Skin of body (tissue), 2 donors: Measurements from ENCODE around the gene SMG6. TPM values are rescaled to one million over a fixed set of nuclear protein-coding genes. Genes with fewer than 3 reads are reported as not detected.

Source experiments
- DNase-seq: peaks from one replicate; lab custom pipeline; 2025; lab: John Stamatoyannopoulos, UW
- total RNA-seq: library from RNA; depleted of rRNA; stranded (reverse); fragments of >200 nt; gene quantifications from one replicate; pipeline ENCODE4 v1.2.3, GENCODE V29; 2014

SMG6 gene
- total RNA-seq, 1 donor from 2014 or later, result 21.1 TPM

DNA sequence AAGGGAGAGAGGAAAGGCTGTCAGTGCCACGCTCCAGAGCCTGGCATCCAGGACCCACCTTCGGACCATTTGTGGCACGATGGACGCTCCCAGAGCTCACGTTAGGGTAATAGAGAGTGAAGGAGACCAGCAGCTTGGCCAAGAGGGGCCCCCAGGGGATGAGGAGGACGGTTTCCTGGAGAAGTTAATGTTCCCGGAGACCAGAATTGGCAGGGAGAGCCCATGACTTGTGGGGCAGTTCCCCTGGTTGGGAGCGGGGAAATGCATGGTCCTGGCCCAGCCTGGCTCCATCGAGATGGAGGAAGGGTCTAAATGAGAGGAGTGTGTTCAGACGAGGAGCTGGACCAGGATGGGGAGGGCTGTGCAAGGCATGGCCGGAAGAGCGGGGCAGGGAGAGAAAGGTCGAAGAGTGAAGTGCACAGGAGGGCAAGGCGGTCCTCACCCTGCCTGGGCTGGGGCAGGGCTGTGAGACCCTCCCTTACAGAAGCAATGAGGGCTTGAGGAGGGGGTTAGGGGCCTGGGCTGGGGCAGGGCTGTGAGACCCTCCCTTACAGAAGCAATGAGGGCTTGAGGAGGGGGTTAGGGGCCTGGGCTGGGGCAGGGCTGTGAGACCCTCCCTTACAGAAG, 251.5 kb downstream of the SMG6 start:
- DNase-seq, result no peak

DNA sequence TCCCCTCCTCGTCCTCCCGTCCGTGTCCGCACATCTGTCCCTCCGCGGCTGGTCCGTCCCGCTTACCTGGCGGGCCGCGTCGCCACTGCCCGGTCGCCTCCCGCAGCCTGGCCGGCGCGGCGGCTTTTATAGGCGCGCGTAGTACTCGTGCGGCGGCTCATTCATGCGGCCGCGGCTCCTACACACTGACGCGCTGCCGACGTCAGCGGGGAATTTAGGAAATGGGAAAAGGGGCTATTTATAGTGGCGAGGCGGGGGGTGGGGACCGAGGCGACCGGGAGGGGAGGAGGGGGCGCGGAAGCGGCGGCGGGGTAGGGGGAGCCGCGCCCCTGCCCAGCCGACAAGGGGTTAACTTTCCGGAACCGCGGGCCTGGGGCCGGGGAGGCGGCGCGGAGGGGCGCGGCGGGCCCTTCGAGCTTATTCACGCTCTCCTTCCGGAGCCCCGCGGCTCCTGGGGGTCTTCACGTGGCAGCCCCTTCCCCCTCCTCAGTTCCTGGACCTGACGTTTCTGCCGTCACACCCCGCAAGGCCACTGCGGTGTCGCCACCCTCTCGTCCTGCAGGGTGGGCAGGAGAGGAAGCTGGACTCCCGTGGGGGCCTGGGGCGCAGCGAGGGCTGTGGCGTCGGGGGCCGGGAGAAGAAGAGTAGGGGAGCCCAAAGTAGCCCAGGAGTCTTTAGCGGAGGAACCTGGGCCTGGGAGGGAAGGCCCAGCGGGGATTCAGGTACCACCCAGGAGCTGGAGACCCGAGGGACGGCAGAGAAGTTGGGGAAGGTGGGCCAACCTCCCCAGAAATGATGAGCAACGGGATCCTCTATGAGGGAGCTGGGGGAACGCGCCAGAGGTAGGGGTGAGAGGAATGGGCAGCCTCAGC, 252.3 kb downstream of the SMG6 start:
- peak; percentile 28 for DNase-seq

DNA sequence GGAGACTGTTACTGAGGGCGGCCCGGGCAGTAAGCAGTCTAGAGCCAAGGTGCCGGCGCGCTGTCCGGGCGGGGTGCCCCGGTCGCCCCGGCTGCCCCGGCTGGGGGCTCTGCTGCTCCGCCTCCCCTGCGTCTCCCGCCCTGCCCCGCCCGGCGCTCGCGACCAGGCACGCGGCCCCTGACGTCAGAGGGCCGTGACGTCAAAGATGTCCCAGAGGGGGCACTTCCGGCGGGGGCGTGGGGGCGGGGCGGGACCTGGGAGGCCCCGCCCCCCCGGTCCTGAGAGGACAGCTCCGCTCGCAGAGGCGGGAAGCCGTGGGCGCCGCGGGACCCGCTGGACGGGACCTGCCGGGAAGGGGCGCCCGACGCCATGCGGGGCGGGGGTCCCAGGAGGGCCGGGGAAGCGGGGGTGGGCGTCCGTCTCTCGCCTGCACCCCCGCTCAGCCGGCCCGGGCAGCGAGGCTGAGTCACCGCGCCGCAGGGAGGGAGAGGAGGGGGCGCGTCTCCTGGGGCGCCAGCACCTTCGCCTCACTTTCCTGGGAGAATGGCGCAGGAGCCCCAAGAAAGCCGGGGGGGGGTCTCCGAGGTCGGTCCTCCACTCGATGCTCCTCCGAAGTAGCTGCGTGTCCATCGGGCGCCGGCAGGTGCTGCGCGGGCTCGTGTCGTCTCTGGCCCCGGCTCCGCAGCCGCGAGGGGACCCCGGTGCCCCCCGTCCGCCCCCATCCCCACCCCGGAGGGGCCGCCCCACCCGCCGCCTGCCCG, 253.1 kb downstream of the SMG6 start:
- DNase-seq, result peak; percentile 35

DNA sequence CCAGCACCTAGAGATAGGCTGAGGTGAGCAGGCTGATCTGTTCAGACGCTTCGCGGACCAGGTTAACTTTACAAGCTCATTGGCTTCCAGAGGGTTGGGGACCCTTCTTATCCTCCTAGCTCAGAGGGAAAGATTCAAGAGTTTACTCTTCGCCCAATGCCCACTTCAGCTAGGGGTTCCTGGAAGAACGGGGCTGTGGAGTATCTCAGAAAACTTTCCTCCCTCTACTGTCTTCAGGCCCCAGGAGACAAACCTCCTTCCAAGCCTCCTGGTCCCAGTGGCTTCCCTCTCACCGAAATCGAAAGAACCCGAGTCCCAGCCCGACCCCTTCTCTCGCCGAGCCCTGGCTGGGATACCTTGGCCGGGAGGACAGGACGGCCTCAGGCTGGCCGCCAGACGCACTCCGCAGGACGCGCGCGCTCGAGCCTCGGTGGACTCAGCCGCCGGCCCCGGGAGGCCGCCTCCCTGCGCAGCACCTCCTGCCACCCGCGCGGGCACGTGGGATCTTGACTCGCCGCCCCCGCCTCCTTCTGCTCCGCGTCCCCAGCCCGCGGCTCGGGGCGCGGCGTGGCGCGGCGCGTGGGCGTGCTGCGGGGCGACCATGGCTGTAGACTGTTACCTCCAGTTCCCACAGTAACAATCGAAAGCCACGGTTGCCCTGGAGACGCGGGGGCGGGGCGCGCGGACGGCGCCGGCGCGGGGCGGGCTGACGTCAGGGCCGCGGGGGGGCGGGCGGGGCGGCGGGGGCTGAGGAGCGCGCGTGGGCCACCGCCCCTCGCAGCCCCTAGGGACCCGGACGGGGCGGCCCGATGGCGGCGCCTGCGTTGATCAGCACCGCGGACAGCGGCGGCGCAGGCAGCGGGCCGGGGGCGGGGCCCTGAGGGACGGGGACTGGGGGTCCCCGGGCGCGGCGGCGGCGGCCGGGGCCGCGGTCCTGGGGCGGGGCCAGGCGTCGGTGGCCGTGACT, 254.0 kb downstream of the SMG6 start:
- DNase-seq, result peak; percentile 76

DNA sequence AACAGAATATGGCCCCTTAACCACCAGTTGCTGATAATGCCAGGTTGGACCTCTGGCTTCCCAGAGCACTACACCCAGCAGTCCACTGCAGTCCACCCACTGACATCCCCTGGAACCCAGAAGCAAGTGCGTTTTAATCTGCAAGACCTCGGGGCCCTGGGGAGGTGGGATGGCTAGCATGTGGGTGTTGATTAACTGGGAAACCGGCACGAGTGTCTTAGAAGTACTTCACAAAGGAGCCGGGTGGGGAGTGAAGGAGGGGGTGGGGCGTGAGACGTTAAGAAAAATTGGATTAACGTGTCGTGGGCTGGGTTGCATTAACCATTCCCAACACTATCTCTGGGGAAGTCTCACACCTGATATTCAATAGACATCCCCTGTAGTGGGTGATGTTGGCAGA, 254.8 kb downstream of the SMG6 start:
- DNase-seq, result no peak

DNA sequence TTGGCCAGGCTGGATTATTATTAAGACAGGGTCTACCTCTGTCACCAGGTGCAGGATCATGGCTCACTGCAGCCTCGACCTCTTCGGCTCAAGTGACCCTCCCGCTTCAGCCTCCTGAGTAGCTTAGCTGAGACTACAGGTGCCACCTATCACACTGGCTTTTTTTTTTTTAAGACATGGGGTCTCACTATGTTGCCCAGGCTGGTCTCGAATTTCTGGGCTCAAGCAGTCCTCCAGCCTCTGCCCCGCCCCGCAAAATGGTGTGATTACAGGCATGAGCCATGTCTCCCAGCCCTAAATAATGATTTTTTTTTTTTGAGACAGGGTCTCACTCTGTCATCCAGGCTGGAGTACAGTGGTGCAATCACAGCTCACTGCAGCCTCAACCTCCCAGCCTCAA, 256.0 kb downstream of the SMG6 start:
- DNase-seq, result no peak

DNA sequence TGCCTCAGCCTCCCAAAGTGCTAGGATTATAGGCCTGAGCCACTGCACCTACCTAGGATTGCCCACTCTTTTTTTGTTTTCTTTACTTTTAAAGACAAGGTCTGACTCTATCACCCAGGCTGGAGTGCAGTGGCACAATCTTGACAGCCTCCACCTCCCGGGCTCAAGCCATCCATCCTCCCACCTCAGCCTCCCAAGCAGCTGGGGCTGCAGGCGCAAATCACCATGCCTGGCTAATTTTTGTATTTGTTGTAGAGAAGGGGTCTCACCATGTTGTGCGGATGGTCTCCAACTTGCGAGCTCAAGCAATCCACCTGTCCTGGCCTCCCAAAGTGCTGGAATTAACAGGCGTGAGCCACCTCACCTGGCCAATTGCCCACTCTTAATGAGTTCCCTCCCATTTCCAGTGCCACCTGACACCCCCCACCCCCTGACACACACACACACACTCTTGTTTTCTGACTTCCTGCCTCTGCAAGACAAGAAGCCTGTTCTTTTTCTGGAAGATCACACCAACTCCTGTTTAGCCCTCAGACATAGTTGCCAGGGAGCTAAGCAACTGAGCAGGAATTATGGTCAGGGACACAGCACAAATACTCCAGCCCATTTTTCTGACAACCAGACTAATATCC, 259.2 kb downstream of the SMG6 start:
- DNase-seq, result no peak

DNA sequence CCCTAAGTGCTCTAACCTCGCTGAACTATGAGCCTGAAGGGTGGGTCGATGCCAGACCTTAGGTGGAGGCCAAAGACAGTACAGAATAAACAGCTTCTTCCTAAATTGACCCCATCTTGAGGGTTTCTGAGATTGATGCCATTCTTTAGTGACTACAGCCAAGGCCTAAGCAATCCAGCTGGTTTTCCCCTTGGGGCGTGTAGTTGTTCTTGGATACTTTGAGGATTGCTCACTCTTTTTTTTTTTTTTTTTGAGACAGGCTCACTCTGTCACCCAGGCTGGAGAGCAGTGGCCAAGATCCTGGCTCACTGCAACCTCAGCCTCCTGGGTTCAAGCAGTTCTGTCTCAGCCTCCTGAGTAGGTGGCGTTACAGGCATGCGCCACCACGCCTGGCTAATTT, 259.8 kb downstream of the SMG6 start:
- no peak for DNase-seq

DNA sequence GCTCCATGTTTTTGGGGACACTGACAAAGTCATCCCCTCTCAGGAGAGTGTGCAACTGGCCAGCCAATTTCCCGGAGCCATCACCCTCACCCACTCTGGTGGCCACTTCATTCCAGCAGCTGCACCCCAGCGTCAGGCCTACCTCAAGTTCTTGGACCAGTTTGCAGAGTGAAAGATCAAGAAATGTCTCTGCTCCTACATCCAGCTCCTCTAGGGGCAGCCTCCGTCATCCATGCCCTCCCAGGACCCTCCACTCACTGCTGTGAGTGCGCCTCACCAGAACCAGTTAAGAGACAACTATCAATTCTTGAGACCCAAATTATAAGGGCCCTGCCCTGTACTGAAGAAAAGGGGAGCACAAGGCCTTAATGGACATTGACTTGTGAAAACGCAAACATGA, 260.7 kb downstream of the SMG6 start:
- no peak for DNase-seq

DNA sequence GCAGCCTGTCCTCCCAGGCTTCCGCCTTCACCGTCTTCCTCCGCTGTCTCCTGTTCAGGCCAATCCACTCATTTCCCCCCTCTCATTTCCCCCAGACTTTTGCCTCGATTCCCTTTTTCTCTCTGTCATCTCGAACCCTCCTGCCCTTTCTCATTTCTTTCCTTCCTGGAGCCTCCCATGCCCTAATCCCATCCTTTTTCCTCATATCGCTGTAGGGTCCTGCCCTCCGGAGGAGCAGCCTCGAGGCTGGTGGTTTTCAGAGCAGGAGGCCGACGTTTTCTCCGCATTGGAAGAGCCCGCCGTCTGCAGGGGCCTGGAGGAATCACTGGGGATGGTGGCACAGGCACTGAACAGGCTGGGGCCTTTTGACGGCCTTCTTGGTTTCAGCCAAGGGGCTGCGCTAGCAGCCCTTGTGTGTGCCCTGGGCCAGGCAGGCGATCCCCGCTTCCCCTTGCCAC, 261.2 kb downstream of the SMG6 start:
- DNase-seq, result no peak

DNA sequence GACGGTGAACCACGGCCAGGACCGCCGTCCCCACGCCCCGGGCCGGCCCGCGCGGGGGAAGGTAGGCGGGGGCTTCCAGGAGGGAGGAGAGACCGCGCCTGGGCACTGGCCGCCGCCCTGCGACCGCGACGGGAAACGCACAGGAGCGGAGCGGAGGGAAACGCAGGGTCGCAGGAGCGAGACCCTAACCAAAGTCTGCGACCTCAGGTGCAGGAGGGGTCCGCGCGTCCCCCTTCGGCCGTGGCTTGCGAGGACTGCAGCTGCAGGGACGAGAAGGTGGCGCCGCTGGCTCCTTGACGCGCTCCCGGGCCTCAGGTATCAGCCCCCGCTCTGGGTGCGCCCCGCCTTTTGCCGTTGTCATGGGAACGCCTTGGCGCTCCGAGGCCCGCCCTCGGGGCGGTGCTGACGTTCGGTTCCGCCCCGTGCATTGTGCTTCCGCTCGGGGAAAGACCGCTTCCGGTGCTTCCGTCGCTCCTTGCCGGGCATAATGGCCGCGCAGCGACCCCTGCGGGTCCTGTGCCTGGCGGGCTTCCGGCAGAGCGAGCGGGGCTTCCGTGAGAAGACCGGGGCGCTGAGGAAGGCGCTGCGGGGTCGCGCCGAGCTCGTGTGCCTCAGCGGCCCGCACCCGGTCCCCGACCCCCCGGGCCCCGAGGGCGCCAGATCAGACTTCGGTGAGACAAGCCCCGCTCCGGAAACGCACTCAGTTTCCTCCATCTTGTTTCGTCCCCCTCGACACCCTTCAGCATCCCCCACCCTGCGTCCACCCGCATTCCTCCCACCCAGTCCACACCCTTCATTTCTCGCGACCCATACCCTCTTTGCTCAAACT, 261.8 kb downstream of the SMG6 start, which contains the start of gene OVCA2:
Gene OVCA2 (plus strand): TSS at position 462 of the 829 bp plus-strand sequence. CDS start 26 bp downstream, at position 488.
- peak; percentile 94 for DNase-seq

DNA sequence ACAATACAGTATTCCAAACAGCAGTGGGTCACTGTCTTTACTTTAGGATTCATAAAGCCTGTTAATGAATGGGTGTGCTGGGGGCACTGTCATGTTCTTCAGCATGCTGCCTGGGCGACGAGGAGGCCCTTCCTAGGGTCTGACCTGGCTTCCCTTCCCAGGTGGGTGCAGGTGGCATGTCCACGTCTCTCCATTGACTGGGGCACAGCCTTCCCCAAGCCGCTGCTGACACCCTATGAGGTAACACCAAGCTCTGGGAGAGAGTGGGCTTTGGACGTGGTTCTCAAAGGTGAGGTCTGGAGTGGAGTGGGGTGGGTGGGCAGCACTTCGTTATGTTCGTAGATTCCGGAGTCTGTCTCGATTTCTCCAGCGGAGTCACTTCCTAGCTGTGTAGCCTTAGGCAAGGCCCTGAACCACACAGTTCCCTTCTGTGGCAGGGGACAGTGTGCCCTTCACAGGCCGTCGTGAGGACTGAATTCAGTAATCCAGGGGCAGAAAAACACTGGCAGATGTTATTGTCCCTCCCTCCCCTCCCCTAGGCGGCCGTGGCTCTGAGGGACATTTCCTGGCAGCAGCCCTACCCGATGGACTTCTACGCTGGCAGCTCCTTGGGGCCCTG, 262.5 kb downstream of the SMG6 start:
- DNase-seq, result no peak

DNA sequence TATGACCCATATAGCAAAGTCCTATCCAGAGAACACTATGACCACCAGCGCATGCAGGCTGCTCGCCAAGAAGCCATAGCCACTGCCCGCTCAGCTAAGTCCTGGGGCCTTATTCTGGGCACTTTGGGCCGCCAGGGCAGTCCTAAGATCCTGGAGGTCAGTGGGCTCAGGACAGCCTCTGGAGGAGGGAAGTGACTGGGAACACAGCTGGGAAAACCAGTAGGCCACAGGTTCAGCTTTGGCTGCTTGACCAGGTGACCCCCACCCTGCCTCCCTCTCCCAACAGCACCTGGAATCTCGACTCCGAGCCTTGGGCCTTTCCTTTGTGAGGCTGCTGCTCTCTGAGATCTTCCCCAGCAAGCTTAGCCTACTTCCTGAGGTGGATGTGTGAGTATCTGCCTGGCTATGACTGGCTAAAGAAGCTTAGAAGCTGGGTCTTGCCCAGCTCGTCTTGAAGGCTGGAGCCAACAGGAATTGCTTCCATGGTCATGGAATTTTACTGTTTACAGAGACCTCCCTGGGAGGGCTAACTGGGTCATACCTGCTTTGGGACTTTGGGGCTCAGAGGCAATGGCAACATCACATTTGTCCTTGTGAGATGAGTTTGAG, 263.3 kb downstream of the SMG6 start:
- DNase-seq, result no peak

DNA sequence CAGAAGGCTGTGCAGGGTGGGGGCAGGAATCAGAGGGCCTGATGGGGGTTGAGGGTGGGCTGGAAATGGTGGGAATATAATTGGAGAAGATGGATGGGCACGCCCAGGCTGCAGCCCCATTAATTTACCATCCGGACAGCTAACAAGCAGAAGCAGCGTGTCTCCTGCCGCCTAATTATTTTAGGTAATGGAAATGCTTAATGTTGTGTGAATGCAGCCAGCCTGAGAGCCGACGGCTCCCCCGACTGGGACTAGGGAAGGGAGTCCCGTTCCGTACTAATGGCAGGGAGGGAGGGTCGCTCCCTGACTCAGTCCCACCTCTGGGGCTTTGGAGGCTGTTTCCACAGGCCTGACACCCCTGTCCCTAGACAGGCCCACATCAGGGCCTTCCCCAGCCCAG, 266.4 kb downstream of the SMG6 start:
- no peak for DNase-seq

DNA sequence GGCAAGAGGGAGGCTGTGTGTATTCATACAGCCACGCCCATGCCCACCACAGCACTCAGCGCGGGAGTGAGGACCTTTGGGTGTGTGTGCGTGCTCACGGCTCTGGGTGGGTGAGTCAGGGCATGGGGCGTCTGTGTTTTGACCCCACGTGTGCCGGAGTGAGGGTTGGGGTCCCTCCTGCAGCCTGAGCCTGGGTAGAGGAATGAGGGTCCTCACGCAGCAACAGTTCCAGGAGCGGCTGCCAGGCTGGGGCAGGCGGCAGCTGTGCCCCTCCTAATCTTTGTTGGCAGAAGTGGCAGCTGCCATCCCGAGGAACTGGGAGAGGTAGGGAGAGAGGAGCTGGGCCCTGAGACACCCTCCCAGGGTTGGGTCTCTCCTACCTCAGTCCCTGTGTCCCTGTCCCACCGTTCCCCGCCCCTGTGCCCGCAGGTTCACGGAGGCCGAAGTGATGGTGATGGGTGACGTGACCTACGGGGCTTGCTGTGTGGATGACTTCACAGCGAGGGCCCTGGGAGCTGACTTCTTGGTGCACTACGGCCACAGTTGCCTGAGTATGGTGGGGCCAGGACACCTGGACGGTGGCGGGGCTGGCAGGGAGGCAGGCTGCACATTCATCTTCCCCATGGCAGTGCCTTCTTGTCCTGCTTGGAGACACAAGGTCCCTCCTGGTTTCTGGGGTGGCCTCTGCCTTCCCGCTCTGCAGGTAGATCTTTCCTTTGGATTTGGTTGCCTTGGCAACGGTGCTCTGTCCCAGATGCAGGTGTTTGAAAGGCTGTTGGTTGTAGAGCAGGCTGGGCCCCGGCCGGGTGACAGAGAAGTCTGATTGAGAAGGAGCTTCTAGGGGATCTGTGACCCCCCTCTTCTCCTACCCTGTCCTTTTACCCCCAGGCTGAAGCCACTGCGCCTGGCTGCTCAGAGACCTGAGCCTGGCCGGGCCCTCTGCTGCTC, 267.8 kb downstream of the SMG6 start:
- DNase-seq, result no peak

DNA sequence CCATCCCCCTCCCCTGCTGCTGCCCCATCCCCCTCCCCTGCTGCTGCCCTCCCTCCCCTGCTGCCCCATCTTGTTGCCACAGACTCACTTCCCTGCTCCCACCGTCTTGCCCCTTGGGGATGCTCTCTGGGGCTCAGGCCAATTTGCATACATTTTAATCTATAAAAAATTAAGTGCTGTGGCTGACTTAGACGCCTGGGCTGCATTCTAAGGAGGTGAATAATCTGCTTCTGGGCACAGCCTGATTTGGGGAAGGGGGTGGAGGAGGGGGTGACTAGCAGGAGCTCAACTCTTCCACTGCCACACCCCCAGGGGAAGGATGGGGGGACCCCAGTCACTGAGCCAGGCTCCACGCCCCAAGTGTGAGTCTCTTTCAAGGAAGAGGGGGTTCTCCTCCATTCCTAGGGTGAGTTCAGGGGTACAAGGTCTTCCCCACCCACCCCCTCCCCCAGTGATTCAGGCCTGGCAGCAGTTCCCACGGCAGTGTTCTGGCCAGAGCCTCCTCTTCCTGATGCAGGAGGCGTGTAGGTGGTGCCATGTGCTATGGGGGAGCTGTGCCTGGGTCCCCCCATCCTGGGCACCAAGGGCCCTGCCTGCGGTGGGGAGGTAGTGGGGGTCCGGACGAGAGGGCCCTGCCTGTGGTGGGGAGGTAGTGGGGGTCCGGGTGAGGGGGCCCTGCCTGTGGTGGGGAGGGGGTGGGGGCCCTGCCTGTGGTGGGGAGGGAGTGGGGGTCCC, 268.6 kb downstream of the SMG6 start:
- no peak for DNase-seq

DNA sequence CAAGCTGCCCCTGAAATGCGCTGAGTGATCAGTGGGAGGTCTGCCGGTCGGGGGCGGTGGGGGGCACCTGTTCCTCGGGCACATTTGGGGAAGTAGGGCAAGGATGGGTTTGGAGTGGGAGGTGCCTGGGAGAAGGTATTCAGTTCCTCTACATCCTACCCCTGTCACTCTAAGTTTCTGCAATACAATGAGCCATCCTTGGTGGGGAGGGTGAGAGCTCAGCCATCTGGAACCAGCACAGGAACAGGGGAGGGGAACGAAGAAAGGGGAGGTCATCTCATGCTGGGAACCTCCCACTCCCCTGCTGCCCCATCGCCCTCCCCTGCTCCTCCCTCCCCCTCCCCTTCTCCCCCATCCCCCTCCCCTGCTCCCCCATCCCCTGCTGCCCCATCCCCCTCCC, 269.4 kb downstream of the SMG6 start:
- no peak for DNase-seq
